Fibroblast of pulmonary artery (primary cell): Measurements from ENCODE around the gene GLI3.

Experiments
- DNase-seq: peaks from one replicate; pipeline ENCODE4 v3.0.0-alpha.2; 2010; ENCODE audit warnings: low read depth
- H3K4me3 ChIP-seq: replicated peaks from 2 replicates; pipeline ENCODE4 v1.5.1; 2011; ENCODE audit warnings: low read depth, mild to moderate bottlenecking, control low read depth, low read length, moderate library complexity
- CTCF ChIP-seq: IDR thresholded peaks from 2 replicates; pipeline ENCODE4 v1.5.1; 2011; ENCODE audit warnings: mild to moderate bottlenecking, control low read depth, low read length, inconsistent platforms; ENCODE audit errors: missing control alignments

GLI3 gene

GRCh38 chr7:42065015-42065414 lies 172.0 kb downstream of the GLI3 start:
- H3K4me3 ChIP-seq, result no peak overlapping the region
- TF ChIP-seq CTCF, result no peak
- no peak for DNase-seq

- TF ChIP-seq CTCF, result no peak
- H3K4me3 ChIP-seq, result no peak overlapping the region
- no peak for DNase-seq
Measured at GRCh38 chr7:42064534-42064933, 172.5 kb downstream of the GLI3 start.

- TF ChIP-seq CTCF, result no peak
- DNase-seq, result no peak
- H3K4me3 ChIP-seq, result no peak overlapping the region
Measured at GRCh38 chr7:42059275-42059674, 177.7 kb downstream of the GLI3 start.

- no peak for TF ChIP-seq CTCF
- no peak for DNase-seq
- no peak overlapping the region for H3K4me3 ChIP-seq
Measured at GRCh38 chr7:42057331-42057730, 179.7 kb downstream of the GLI3 start.

GRCh38 chr7:42055171-42055570 lies 181.8 kb downstream of the GLI3 start:
- H3K4me3 ChIP-seq, result no peak overlapping the region
- TF ChIP-seq CTCF, result no peak
- no peak for DNase-seq

GRCh38 chr7:42053834-42054233 lies 183.2 kb downstream of the GLI3 start:
- H3K4me3 ChIP-seq, result no peak overlapping the region
- TF ChIP-seq CTCF, result no peak
- no peak for DNase-seq

GRCh38 chr7:42049761-42050160 lies 187.2 kb downstream of the GLI3 start:
- H3K4me3 ChIP-seq, result no peak overlapping the region
- TF ChIP-seq CTCF, result no peak
- DNase-seq, result no peak
